PC-9 (cell line): ENCODE data around the gene PTPRCAP. TPM values are rescaled to one million over a fixed set of nuclear protein-coding genes. Genes with fewer than 3 reads are reported as not detected.
A peak's percentile ranks its signal among the peaks of the same experiment; 100 is the strongest.

ENCODE experiments used
- BruUV-seq: library from RNA; stranded (reverse); fragments of 400-500 nt; replicated peaks from 2 replicates; lab custom pipeline; 2021; lab: Mats Ljungman, UMichigan
- CTCF ChIA-PET: fragments of 300-600 bp; sonication (Branson Sonifier 250); formaldehyde crosslinking; loops from one replicate; lab custom pipeline; 2022; ENCODE audit warnings: antibody characterized with exemption; lab: Charles Lee
- POLR2A ChIA-PET: fragments of 300-600 bp; sonication (Branson Sonifier 250); formaldehyde crosslinking; loops from one replicate; lab custom pipeline; 2022; ENCODE audit warnings: antibody characterized with exemption; ENCODE audit not compliant: unreplicated experiment; lab: Charles Lee
- DNase-seq, 2 experiments: peaks; one replicate each; pipeline versions ENCODE4 v3.0.0 to v3.0.0-alpha.2; 2015 to 2022; ENCODE audit warnings: mixed read lengths in 1 of 2
- H2AFZ ChIP-seq: fragments of 200-600 bp; sonication (generic); 2 replicates; pipeline ENCODE4 v1.8.1; 2017; ENCODE audit warnings: antibody characterized with exemption
- H3F3A ChIP-seq: fragments of 200-600 bp; sonication (generic); 2 replicates; pipeline ENCODE4 v1.8.1; 2017; ENCODE audit warnings: antibody characterized with exemption, mild to moderate bottlenecking, low read depth; ENCODE audit not compliant: insufficient read depth
- H3K27ac ChIP-seq: fragments of 200-600 bp; sonication (generic); 2 replicates; pipeline ENCODE4 v1.6.1; 2016; ENCODE audit warnings: mixed run types
- H3K27me3 ChIP-seq: fragments of 200-600 bp; sonication (generic); 2 replicates; pipeline ENCODE4 v1.6.1; 2016; ENCODE audit warnings: low read depth, mixed run types; ENCODE audit not compliant: insufficient read depth
- H3K36me3 ChIP-seq: fragments of 200-600 bp; sonication (generic); 2 replicates; pipeline ENCODE4 v1.6.1; 2016; ENCODE audit warnings: low read depth, mixed run types
- H3K4me1 ChIP-seq: fragments of 200-600 bp; sonication (generic); replicated peaks from 2 replicates; pipeline ENCODE4 v1.6.1; 2016; ENCODE audit warnings: mixed run types; ENCODE audit not compliant: insufficient read depth
- H3K4me2 ChIP-seq: fragments of 200-600 bp; sonication (generic); 2 replicates; pipeline ENCODE4 v1.6.1; 2017; ENCODE audit warnings: mixed run types
- H3K4me3 ChIP-seq: fragments of 200-600 bp; sonication (generic); 2 replicates; pipeline ENCODE4 v1.6.1; 2016; ENCODE audit warnings: mixed run types
- H3K79me2 ChIP-seq: fragments of 200-600 bp; sonication (generic); 2 replicates; pipeline ENCODE4 v1.6.1; 2017; ENCODE audit warnings: low read depth, mixed run types
- H3K9me2 ChIP-seq: fragments of 200-600 bp; sonication (generic); 2 replicates; pipeline ENCODE4 v1.8.1; 2017; ENCODE audit warnings: mild to moderate bottlenecking; ENCODE audit not compliant: insufficient read depth
- H3K9me3 ChIP-seq: fragments of 200-600 bp; sonication (generic); 2 replicates; pipeline ENCODE4 v1.8.1; 2016; ENCODE audit warnings: low read depth; ENCODE audit not compliant: insufficient read depth
- H4K20me1 ChIP-seq: fragments of 200-600 bp; sonication (generic); 2 replicates; pipeline ENCODE4 v1.8.1; 2017; ENCODE audit not compliant: insufficient read depth
- CTCF ChIP-seq: fragments of 200-600 bp; sonication (generic); conservative IDR thresholded peaks from 2 replicates; pipeline ENCODE4 v1.6.1; 2017; ENCODE audit warnings: mixed run types, antibody characterized with exemption, mild to moderate bottlenecking, moderate library complexity
- EZH2 ChIP-seq: fragments of 200-600 bp; sonication (generic); IDR thresholded peaks from 2 replicates; pipeline ENCODE4 v1.8.0; 2017; ENCODE audit warnings: antibody characterized with exemption, low read depth
- intact Hi-C: fragments of 100-400 bp; cut with micrococcal nuclease; formaldehyde crosslinking; loops from one replicate; pipeline ENCODE4 v1.10.0; 2022; ENCODE audit not compliant: unreplicated experiment
- total RNA-seq: library from RNA; stranded (reverse); gene quantifications from 2 replicates; pipeline ENCODE4 v1.2.3, GENCODE V29; 2021

PTPRCAP gene
- total RNA-seq, 1 experiment from 2014 or later, result 1.3 TPM

DNA sequence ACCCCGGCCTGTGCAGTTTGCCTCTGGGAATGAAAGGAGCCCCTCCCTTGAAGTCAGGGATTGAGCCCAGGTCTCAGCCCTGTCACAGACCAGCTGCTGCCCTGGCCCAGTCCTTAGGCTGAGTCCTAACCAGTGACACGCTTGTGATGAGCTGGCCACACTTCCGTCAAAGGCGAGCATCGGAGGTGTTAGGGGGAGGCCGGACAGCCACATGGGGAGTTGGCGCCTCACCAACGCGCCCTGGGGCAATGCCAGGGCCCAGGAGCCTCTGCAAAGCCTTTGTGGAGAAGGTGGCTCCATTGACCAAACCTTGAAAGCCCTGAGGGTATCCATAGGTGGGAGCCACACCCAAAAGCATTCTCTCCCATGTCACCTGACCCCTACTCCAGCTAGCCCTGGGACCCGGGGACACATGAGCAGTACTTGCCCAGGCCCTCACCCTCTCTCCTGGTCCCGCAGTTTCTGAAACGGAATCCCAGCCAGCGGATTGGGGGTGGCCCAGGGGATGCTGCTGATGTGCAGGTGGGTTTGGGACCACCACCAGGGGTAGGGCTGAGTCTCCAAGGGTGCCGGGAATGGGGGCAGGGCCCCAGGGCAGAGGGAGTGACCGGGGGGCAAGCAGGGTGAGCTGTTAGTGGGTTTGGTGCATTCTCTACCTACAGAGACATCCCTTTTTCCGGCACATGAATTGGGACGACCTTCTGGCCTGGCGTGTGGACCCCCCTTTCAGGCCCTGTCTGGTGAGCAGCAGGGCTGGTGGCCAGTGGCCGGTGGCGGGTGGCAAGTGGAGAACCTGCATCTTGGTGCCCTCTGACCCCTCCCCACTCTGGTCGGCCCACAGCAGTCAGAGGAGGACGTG lies 3.7 kb downstream of the PTPRCAP start:
- POLR2A ChIA-PET, result interaction anchor here (0.7 kb wide), 1 partner anchor 818 kb away, joined by 3 read pairs; no protein-coding TSS in a partner anchor
- TF ChIP-seq EZH2, result no peak
- no peak for TF ChIP-seq CTCF
- CTCF ChIA-PET, result no interaction called here

DNA sequence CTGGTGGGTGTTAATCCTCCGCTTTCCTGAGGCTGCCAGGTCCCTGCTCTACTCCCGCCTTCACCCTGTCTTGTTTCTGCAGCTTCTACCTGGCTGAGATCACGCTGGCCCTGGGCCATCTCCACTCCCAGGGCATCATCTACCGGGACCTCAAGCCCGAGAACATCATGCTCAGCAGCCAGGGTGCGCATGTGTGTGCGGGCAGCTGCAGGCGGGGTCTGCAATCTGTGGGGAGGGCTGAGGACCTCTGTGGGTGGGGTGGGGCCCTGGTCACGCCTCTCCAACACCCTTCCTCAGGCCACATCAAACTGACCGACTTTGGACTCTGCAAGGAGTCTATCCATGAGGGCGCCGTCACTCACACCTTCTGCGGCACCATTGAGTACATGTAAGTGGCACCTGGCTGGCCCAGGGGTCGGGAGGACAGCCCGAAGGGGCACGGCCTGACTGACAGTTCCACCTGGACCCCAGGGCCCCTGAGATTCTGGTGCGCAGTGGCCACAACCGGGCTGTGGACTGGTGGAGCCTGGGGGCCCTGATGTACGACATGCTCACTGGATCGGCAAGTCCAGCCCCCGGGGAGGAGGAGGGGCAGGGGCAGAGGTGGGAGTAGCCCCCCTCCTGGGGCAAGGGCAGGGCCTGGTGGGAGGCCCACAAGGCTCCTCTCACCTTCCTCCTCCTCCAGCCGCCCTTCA lies 4.7 kb downstream of the PTPRCAP start:
- ChIA-PET POLR2A (interaction anchor here (0.7 kb wide), 1 partner anchor 817 kb away, joined by 3 read pairs; no protein-coding TSS in a partner anchor), CTCF (no interaction called here)
- Histone ChIP-seq H3K4me2 (no peak overlapping the region), H3K27me3 (no peaks in the 10 kb centered on the region), H4K20me1 (no peaks in the 10 kb centered on the region; the same call in 1 of the 2 replicates), H2AFZ (no peak overlapping the region), H3K9me2 (no peaks in the 10 kb centered on the region), H3F3A (peaks cover 18% of the 10 kb centered on the region; the same call in 1 of the 2 replicates), H3K36me3 (no peaks in the 10 kb centered on the region), H3K9me3 (no peaks in the 10 kb centered on the region), H3K4me1 (peaks cover 17% of the 10 kb centered on the region), H3K4me3 (no peak overlapping the region), H3K27ac (no peak overlapping the region), H3K79me2 (peaks cover 21% of the 10 kb centered on the region)
- no peak for DNase-seq
- intact Hi-C loops, result no loop called here
- no TSS peak for BruUV-seq
- TF ChIP-seq EZH2 (no peak), CTCF (no peak)

More for the DNA sequence above, 3.7 kb downstream of the PTPRCAP start:
- no peak overlapping the region for H3K4me3 ChIP-seq
- H3K27ac ChIP-seq, result no peak overlapping the region
- peaks cover 1% of the 10 kb centered on the region; the same call in 1 of the 2 replicates for H4K20me1 ChIP-seq
- intact Hi-C loops, result no loop called here
- H3K4me1 ChIP-seq, result peaks cover 17% of the 10 kb centered on the region
- BruUV-seq, result no TSS peak
- H2AFZ ChIP-seq, result no peak overlapping the region
- no peaks in the 10 kb centered on the region for H3K27me3 ChIP-seq
- peaks cover 24% of the 10 kb centered on the region; the same call in 1 of the 2 replicates for H3F3A ChIP-seq
- H3K9me3 ChIP-seq, result no peaks in the 10 kb centered on the region
- no peaks in the 10 kb centered on the region for H3K36me3 ChIP-seq
- H3K4me2 ChIP-seq, result no peak overlapping the region
- peak; percentile 62 to 91 for DNase-seq
- H3K79me2 ChIP-seq, result peaks cover 17% of the 10 kb centered on the region
- H3K9me2 ChIP-seq, result no peaks in the 10 kb centered on the region

- Histone ChIP-seq H3K4me3 (no peak overlapping the region), H3K36me3 (no peaks in the 10 kb centered on the region), H3K9me3 (no peaks in the 10 kb centered on the region), H3K79me2 (peaks cover 21% of the 10 kb centered on the region), H3K27ac (no peak overlapping the region), H3K4me2 (no peak overlapping the region), H2AFZ (no peak overlapping the region), H3K4me1 (peaks cover 24% of the 10 kb centered on the region), H3K27me3 (no peaks in the 10 kb centered on the region), H3K9me2 (no peaks in the 10 kb centered on the region), H4K20me1 (no peaks in the 10 kb centered on the region; the same call in 1 of the 2 replicates), H3F3A (peaks cover 24% of the 10 kb centered on the region; the same call in 1 of the 2 replicates)
- no peak for DNase-seq
- intact Hi-C loops, result no loop called here
- no TSS peak for BruUV-seq
- ChIA-PET CTCF (no interaction called here), POLR2A (no interaction called here)
- TF ChIP-seq EZH2 (no peak), CTCF (no peak)
These were observed 5.9 kb downstream of the PTPRCAP start for GRCh38 chr11:67431346-67432249.
